ENCODE results near the gene ESYT2. TPM values are rescaled to one million over a fixed set of nuclear protein-coding genes. Genes with fewer than 3 reads are reported as not detected.

The ESYT2 gene
- total RNA-seq, 1 donor = 145 TPM

DNA sequence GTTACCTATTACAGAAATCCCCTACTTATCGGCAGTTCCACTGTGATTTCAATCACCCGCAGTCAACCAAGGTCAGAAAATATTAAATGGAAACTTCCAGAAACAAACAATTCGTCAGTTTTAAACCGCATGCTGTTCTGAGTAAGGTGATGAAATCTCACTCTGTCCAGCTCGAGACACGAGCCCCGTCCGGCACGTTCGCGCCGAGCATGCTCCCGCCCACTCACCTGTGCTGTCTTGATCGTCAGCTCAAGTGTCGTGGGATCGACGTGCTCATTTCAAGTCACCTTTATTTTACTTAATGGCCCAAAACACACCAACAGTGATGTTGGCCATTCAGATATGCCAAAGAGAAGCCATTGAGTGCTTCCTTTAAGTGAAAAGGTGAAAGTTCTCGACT lies 21.2 kb downstream of the ESYT2 start:
- Histone ChIP-seq H3K4me1 (ENCODE audit: insufficient read depth, low read length) (peaks cover 36% of the 10 kb centered on the region), H3K4me3 (ENCODE audit: low read length) (no peak overlapping the region), H3K27me3 (ENCODE audit: insufficient read depth, low read length) (no peaks in the 10 kb centered on the region), H3K9me3 (ENCODE audit: low read depth, low read length) (no peaks in the 10 kb centered on the region)

DNA sequence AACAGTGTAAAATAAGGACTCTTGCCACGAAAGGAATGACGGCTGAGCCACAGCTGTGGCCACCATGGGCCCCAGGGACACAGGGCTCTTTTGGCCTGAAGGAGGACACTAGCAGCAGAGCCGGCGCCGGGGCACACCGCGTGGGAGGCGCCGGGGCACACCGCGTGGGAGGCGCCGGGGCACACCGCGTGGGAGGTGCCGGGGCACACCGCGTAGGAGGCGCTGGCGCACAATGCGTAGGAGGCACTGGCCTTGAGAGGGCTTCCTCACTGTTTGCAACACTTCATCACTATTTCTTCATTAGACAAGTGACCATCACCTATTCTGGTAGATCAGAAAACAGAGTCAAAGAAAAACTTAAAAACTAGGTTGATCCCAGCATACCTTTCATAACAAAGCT lies 23.4 kb downstream of the ESYT2 start:
- Histone ChIP-seq H3K27me3 (ENCODE audit: insufficient read depth, low read length) (no peaks in the 10 kb centered on the region), H3K4me3 (ENCODE audit: low read length) (no peak overlapping the region), H3K4me1 (ENCODE audit: insufficient read depth, low read length) (peaks cover 27% of the 10 kb centered on the region), H3K9me3 (ENCODE audit: low read depth, low read length) (no peaks in the 10 kb centered on the region)

DNA sequence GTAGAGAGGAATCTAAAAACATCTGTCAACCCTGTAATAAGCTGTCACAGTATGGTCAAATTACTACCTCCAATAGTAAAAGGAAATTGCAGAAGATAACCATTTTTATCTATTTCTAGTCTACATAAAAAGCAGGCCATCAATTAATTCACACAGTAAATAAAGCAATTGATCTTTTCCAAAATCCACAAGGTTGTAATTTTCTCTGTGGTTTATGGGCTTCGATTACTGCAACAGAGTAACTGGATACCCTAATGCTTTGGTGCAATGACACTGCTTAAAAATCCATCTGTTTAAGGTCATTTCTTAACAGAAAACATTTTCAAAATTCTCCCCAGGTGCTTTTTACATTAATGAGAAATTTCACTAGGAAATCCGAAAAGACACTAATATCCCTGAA lies 23.9 kb downstream of the ESYT2 start:
- Histone ChIP-seq H3K4me3 (ENCODE audit: low read length) (no peak overlapping the region), H3K4me1 (ENCODE audit: insufficient read depth, low read length) (peaks cover 24% of the 10 kb centered on the region), H3K27me3 (ENCODE audit: insufficient read depth, low read length) (no peaks in the 10 kb centered on the region), H3K9me3 (ENCODE audit: low read depth, low read length) (no peaks in the 10 kb centered on the region)

DNA sequence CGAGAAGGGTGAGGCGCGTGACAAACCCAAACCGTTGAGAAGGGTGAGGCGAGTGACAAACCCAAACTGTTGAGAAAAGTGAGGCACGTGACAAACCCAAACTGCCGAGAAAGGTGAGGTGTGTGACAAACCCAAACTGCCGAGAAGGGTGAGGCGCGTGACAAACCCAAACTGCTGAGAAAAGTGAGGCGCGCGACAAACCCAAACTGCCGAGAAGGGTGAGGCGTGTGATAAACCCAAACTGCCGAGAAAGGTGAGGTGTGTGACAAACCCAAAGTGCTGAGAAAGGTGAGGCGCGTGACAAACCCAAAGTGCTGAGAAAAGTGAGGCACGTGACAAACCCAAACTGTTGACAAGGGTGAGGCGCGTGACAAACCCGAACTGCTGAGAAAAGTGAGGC lies 25.0 kb downstream of the ESYT2 start:
- Histone ChIP-seq H3K4me1 (ENCODE audit: insufficient read depth, low read length) (peaks cover 13% of the 10 kb centered on the region), H3K27me3 (ENCODE audit: insufficient read depth, low read length) (no peaks in the 10 kb centered on the region), H3K4me3 (ENCODE audit: low read length) (no peak overlapping the region), H3K9me3 (ENCODE audit: low read depth, low read length) (no peaks in the 10 kb centered on the region)

DNA sequence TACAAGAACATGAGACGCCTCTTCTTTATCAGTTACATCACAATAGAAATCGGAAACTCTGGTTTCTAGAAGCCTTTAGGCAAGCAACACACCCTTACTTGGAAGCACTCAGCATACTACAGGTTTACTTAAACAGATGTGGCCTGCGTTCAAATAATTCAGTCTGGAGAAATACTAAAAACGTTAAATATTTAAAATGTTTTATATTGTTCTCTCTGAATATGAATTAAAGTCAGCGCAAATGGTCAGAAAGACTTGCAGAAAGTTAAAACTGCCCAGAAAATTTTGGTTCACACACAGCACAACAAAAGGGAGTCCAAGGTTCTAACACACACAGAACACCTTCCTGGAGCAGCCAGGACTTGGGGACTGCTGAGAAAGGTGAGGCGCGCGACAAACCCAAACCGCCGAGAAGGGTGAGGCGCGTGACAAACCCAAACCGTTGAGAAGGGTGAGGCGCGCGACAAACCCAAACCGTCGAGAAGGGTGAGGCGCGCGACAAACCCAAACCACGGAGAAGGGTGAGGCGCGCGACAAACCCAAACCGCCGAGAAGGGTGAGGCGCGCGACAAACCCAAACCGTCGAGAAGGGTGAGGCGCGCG lies 25.8 kb downstream of the ESYT2 start:
- Histone ChIP-seq H3K4me3 (ENCODE audit: low read length) (no peak overlapping the region), H3K9me3 (ENCODE audit: low read depth, low read length) (no peaks in the 10 kb centered on the region), H3K4me1 (ENCODE audit: insufficient read depth, low read length) (peaks cover 9% of the 10 kb centered on the region), H3K27me3 (ENCODE audit: insufficient read depth, low read length) (no peaks in the 10 kb centered on the region)

DNA sequence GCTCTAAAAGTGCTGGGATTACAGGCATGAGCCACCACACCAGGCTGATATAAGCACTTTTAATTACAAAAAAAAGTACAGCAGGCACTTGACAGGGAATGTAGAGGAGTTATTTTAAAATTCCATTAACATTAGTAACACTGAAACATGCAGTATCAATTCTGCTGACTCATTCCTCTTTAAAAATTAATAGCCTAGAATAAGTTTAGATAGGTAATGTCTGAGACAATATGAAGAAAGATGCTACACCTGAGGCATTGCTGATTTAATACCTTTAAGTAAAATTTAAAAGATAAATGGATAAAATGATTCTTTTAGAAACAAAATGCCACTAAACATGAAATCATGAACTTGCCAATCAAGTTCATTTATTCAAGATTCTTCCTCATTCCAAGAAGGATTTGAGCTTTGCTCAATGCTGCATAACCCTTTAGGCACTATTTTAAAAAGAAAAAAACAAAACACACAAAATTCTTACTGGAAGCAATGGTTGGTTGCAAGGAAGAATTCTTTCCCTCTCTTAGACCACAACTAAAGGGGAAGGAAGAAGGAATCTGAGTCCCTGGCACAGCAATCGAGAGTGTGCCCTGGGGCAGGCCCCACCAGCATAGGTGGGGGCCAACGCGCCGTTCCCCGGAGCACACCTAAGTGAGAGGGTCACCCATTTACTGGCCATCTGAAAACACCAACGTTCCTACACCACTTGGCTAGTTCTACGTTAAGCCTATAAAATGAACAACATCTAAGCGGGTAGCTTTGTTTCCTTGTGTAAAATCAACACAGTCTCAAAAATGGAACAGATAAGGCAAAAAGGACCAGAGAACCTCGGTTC lies 26.6 kb downstream of the ESYT2 start:
- Histone ChIP-seq H3K4me3 (ENCODE audit: low read length) (no peak overlapping the region), H3K9me3 (ENCODE audit: low read depth, low read length) (no peaks in the 10 kb centered on the region), H3K4me1 (ENCODE audit: insufficient read depth, low read length) (peaks cover 9% of the 10 kb centered on the region), H3K27me3 (ENCODE audit: insufficient read depth, low read length) (no peaks in the 10 kb centered on the region)

DNA sequence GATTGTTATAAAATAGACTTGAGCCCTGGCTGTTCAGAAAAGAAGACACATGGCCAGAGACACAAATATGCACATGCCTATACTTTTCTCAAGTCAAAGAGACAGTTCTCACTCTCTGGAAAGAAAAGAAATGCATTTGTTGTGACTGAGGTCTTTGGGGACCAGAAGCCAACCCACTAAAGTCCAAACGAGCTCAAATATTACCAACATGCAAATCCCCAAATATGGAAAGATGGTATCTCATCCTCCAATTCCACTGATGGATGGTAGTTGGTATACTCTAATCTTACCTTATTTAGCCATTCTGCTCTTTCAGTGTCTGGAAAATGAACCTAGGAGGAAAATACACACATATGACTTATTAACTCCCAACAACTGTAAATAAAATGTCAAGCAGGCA lies 30.6 kb downstream of the ESYT2 start:
- Histone ChIP-seq H3K4me1 (ENCODE audit: insufficient read depth, low read length) (peaks cover 9% of the 10 kb centered on the region), H3K4me3 (ENCODE audit: low read length) (no peak overlapping the region), H3K27me3 (ENCODE audit: insufficient read depth, low read length) (no peaks in the 10 kb centered on the region), H3K9me3 (ENCODE audit: low read depth, low read length) (no peaks in the 10 kb centered on the region)

DNA sequence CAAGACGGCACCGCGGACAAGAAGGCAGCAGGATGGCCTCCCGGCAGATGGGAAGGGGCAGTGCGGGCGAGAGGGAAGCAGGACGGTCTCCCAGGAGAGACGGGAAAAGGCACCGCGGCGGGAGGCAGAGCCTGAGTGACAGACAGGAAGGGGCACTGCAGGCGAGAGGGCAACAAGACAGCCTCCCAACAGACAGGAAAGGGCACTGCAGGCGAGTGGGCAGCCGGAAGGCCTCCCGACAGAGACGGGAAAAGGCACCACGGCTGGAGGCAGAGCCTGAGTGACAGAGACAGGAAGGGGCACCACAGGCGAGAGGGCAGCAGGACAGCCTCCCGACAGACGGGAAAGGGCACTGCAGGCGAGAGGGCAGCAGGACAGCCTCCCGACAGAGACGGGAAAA lies 32.6 kb downstream of the ESYT2 start:
- Histone ChIP-seq H3K4me3 (ENCODE audit: low read length) (no peak overlapping the region), H3K4me1 (ENCODE audit: insufficient read depth, low read length) (peaks cover 4% of the 10 kb centered on the region), H3K9me3 (ENCODE audit: low read depth, low read length) (no peaks in the 10 kb centered on the region), H3K27me3 (ENCODE audit: insufficient read depth, low read length) (no peaks in the 10 kb centered on the region)

DNA sequence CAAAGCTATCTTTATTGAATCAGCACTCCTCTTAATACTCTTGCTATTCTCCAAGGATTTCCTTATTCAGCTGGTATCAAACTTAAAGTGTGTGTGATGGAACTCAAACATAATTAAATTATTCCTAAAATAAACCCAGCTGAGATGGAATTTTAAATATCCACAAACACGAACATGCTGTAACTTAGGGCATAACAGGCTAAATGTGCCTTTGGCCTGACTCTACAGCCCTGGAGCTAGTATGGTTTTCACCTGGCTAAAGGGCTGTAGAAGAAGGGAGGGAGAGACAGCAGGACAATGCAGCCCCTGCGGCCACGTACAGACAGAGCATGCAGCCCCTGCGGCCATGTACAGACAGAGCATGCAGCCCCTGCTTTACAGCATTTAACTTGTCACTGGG lies 34.0 kb downstream of the ESYT2 start:
- Histone ChIP-seq H3K4me1 (ENCODE audit: insufficient read depth, low read length) (no peaks in the 10 kb centered on the region), H3K4me3 (ENCODE audit: low read length) (no peak overlapping the region), H3K27me3 (ENCODE audit: insufficient read depth, low read length) (no peaks in the 10 kb centered on the region), H3K9me3 (ENCODE audit: low read depth, low read length) (no peaks in the 10 kb centered on the region)

DNA sequence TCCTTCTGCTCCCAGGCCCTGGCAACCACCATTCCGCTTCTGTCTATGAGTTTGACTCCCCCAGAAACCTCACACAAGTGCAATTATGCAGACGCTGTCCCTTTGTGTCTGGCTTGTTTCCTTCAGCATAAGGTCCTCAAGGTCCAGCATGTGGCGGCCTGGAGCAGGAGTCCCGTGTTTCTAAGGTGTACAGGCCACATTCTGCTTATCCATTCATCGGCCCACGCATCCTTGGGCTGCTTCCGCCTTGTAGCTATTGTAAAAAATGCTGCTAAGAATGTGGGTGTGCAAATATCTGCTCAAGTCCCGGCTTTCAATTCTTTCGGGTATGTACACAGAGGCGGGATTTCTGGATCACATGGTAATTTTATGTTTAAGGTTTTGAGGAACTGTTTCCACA lies 38.2 kb downstream of the ESYT2 start:
- Histone ChIP-seq H3K4me3 (ENCODE audit: low read length) (no peak overlapping the region), H3K9me3 (ENCODE audit: low read depth, low read length) (no peaks in the 10 kb centered on the region), H3K27me3 (ENCODE audit: insufficient read depth, low read length) (no peaks in the 10 kb centered on the region), H3K4me1 (ENCODE audit: insufficient read depth, low read length) (no peaks in the 10 kb centered on the region)

DNA sequence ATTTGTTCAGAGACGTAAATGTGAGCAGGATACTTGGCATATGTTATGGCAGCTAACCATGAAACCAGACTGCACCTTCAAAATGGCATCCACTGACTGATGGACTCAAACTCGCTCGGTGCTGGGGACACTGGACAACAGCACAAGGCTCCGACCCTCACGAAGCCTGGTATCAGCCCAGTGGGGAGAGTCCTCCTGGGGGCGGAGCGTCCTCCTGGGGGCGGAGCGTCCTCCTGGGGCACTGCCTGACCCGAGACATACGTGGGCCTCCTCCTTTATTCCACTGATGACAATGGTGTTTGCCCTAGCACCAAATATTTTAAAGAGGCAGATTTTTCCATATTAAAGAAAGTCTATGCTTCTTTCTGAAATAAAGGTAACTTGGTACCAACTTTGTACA lies 39.5 kb downstream of the ESYT2 start:
- H3K4me3 ChIP-seq (ENCODE audit: low read length) = no peak overlapping the region

DNA sequence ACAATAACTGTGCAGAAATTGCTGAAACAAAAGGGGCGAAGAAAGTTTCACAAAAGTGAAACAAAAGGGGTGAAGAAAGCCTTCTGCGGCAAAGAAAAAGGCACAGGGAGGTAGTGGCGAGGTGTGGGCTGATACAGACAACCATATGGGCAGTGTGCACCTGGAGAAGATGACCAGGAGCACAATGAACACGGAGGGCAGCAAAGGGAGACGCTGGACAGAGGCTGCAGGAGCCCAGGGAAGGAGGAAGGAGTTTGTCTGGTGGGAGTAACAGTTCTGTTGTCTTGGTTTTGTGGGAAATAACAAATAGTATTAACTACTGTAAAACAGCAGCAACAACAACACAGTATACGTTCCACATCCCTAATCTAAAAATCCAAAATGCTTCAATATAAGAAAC lies 42.4 kb downstream of the ESYT2 start:
- no peaks in the 10 kb centered on the region for H3K9me3 ChIP-seq (ENCODE audit: low read depth, low read length)
- peaks cover 5% of the 10 kb centered on the region for H3K4me1 ChIP-seq (ENCODE audit: insufficient read depth, low read length)
- no peaks in the 10 kb centered on the region for H3K27me3 ChIP-seq (ENCODE audit: insufficient read depth, low read length)
- H3K4me3 ChIP-seq (ENCODE audit: low read length) = no peak overlapping the region

More for the DNA sequence above, 39.5 kb downstream of the ESYT2 start:
- no peaks in the 10 kb centered on the region for H3K9me3 ChIP-seq (ENCODE audit: low read depth, low read length)
- no peaks in the 10 kb centered on the region for H3K27me3 ChIP-seq (ENCODE audit: insufficient read depth, low read length)
- no peaks in the 10 kb centered on the region for H3K4me1 ChIP-seq (ENCODE audit: insufficient read depth, low read length)

DNA sequence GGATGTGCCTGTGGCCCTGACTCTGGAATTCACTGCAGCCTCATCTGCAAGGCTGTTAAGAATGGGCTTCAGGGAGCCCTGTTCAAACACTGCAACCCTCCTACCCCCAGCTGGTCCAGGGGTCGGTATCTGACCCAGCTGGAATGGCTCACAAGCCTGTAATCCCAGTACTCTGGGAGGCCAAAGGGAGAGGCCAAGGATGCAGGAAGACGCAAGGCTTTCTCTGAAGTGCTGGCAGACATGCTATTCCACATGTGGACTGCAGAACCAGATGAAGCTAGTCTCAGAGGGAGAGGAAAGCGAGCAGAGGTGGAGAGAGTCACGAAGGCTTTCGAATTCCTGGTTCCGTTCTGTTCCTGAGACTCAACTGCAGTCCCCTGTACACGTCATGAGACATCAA lies 45.0 kb downstream of the ESYT2 start:
- no peak overlapping the region for H3K4me3 ChIP-seq (ENCODE audit: low read length)
- H3K27me3 ChIP-seq (ENCODE audit: insufficient read depth, low read length) = no peaks in the 10 kb centered on the region
- no peaks in the 10 kb centered on the region for H3K9me3 ChIP-seq (ENCODE audit: low read depth, low read length)
- peaks cover 11% of the 10 kb centered on the region for H3K4me1 ChIP-seq (ENCODE audit: insufficient read depth, low read length)

DNA sequence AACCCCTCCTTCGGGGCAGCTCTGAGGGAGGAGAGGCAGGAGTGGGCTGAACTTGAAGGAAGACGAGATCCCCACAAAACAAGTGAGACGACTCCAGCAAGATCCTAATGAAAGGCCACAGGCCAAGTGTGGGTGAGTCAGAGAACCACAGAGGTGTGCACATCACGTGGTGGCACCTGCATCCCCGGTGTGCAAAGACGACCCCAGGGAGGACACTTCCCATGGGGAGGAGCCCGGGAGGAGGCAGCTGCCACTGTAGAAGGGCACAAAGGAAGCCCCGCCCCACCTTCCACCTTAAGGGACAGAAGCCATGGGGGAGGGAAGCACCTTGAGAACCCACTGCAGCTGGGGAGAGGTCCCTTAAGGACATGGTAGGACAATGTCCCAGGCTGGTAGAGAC lies 45.7 kb downstream of the ESYT2 start:
- Histone ChIP-seq H3K9me3 (ENCODE audit: low read depth, low read length) (no peaks in the 10 kb centered on the region), H3K4me3 (ENCODE audit: low read length) (no peak overlapping the region), H3K27me3 (ENCODE audit: insufficient read depth, low read length) (no peaks in the 10 kb centered on the region), H3K4me1 (ENCODE audit: insufficient read depth, low read length) (peaks cover 14% of the 10 kb centered on the region)

DNA sequence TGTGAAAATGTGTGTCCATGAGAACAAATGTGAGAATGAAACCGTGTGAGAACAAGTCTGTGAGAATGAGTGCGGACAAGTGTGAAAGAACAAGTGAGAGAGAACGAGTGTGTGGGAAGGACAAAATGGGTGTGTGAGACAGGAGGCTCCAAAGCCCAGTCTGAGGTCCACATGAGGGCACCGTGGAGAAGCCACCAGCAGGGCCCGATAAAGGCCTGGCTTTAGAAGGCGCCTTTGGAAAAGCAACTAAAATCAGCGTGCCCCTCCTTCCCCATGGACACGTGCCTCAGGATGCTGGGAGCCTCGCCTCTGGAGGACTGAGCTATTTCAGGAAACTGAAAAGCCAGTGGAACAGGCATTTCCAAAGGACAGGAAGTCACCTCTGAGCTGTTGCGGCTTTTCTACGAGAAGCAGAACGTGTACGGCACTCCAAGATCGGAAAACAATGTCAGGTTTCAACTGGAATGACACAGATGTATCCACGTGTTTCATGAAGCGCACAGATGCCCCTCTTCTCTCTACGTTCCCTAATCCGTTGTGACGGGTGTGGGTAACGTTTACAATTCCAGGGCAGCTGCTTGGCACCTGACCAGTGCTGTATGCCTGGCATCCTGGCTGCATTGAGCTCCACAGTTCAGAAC lies 46.4 kb downstream of the ESYT2 start:
- Histone ChIP-seq H3K4me1 (ENCODE audit: insufficient read depth, low read length) (peaks cover 17% of the 10 kb centered on the region), H3K27me3 (ENCODE audit: insufficient read depth, low read length) (no peaks in the 10 kb centered on the region), H3K4me3 (ENCODE audit: low read length) (no peak overlapping the region), H3K9me3 (ENCODE audit: low read depth, low read length) (no peaks in the 10 kb centered on the region)

Measured in mononuclear cell (primary cell).